ENCODE measurements around the gene RWDD1. TPM values are rescaled to one million over a fixed set of nuclear protein-coding genes. Genes with fewer than 3 reads are reported as not detected.

RWDD1 gene
- total RNA-seq, 1 donor = 16.2 TPM

- no peak for DNase-seq (ENCODE audit: low read depth in 2 of 3, low spot score in 2 of 3)
Measured at GRCh38 chr6:116557893-116558292, 13.4 kb upstream of the RWDD1 start.

GRCh38 chr6:116560130-116560529, 11.2 kb upstream of the RWDD1 start:
- DNase-seq (ENCODE audit: low read depth in 2 of 3, low spot score in 2 of 3) = no peak

- DNase-seq (ENCODE audit: low read depth in 2 of 3, low spot score in 2 of 3) = peak; percentile 37 to 77 (median 60)
Measured at GRCh38 chr6:116561377-116562018, 9.8 kb upstream of the RWDD1 start.

GRCh38 chr6:116562019-116562403, 9.3 kb upstream of the RWDD1 start:
- DNase-seq (ENCODE audit: low read depth in 2 of 3, low spot score in 2 of 3) = no peak

- DNase-seq (ENCODE audit: low read depth in 2 of 3, low spot score in 2 of 3) = no peak
Measured at GRCh38 chr6:116562614-116563013, 8.7 kb upstream of the RWDD1 start.

- no peak for DNase-seq (ENCODE audit: low read depth in 2 of 3, low spot score in 2 of 3)
Measured at GRCh38 chr6:116563830-116564229, 7.5 kb upstream of the RWDD1 start.

GRCh38 chr6:116564311-116564710, 7.0 kb upstream of the RWDD1 start:
- DNase-seq (ENCODE audit: low read depth in 2 of 3, low spot score in 2 of 3) = no peak

GRCh38 chr6:116564921-116565872, 6.1 kb upstream of the RWDD1 start:
- DNase-seq (ENCODE audit: low read depth in 2 of 3, low spot score in 2 of 3) = peak in 2 of 3 donors; percentile 22 to 28

GRCh38 chr6:116568111-116568510, 3.2 kb upstream of the RWDD1 start:
- DNase-seq (ENCODE audit: low read depth in 2 of 3, low spot score in 2 of 3) = no peak

- peak in 2 of 3 donors; percentile 14 to 24 for DNase-seq (ENCODE audit: low read depth in 2 of 3, low spot score in 2 of 3)
Measured at GRCh38 chr6:116568821-116569755, 2.2 kb upstream of the RWDD1 start.

- DNase-seq (ENCODE audit: low read depth in 2 of 3, low spot score in 2 of 3) = no peak
Measured at GRCh38 chr6:116571683-116572000, 338 bp downstream of the RWDD1 start.

GRCh38 chr6:116572162-116572561, 858 bp downstream of the RWDD1 start:
- DNase-seq (ENCODE audit: low read depth in 2 of 3, low spot score in 2 of 3) = peak in 2 of 3 donors; percentile 11 to 20

GRCh38 chr6:116575227-116575626, 3.9 kb downstream of the RWDD1 start:
- no peak for DNase-seq (ENCODE audit: low read depth in 2 of 3, low spot score in 2 of 3)

- no peak for DNase-seq (ENCODE audit: low read depth in 2 of 3, low spot score in 2 of 3)
Measured at GRCh38 chr6:116577486-116577885, 6.2 kb downstream of the RWDD1 start.

- no peak for DNase-seq (ENCODE audit: low read depth in 2 of 3, low spot score in 2 of 3)
Measured at GRCh38 chr6:116578335-116578734, 7.0 kb downstream of the RWDD1 start.

- no peak for DNase-seq (ENCODE audit: low read depth in 2 of 3, low spot score in 2 of 3)
Measured at GRCh38 chr6:116579143-116579542, 7.8 kb downstream of the RWDD1 start.

GRCh38 chr6:116580198-116580597, 8.9 kb downstream of the RWDD1 start:
- DNase-seq (ENCODE audit: low read depth in 2 of 3, low spot score in 2 of 3) = no peak

GRCh38 chr6:116586276-116586675, 15.0 kb downstream of the RWDD1 start:
- DNase-seq (ENCODE audit: low read depth in 2 of 3, low spot score in 2 of 3) = no peak

- no peak for DNase-seq (ENCODE audit: low read depth in 2 of 3, low spot score in 2 of 3)
Measured at GRCh38 chr6:116586738-116587137, 15.4 kb downstream of the RWDD1 start.

GRCh38 chr6:116595247-116595646, 23.9 kb downstream of the RWDD1 start:
- no peak for DNase-seq (ENCODE audit: low read depth in 2 of 3, low spot score in 2 of 3)

GRCh38 chr6:116596815-116597214, 25.5 kb downstream of the RWDD1 start:
- peak in 1 of 3 donors; percentile 18 for DNase-seq (ENCODE audit: low read depth in 2 of 3, low spot score in 2 of 3)

Measured in hematopoietic multipotent progenitor cell (in vitro differentiated cells).